ENCODE data around the gene FLT1.

Gene FLT1

DNA sequence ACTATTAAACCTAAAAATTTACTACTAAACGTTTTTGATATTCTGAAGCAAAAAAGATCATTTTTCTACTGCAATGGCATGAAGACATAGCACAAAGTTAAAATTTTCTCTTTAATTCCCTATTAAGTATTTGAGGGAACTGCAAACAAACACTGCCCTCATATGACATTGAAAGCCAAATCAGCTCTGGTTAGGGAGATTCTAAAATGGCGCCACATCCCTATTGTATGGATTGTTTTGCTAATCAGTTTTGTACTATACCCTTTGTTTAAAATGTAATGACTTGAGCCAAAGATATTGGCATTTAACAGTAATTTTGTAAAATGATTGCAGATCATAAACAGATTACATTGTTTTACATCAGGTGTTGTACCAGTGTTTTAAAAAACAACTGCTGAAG lies 65.8 kb downstream of the FLT1 start:
- DNase-seq (ENCODE audit: low read depth in 2 of 3, low spot score in 1 of 3): no peak

DNA sequence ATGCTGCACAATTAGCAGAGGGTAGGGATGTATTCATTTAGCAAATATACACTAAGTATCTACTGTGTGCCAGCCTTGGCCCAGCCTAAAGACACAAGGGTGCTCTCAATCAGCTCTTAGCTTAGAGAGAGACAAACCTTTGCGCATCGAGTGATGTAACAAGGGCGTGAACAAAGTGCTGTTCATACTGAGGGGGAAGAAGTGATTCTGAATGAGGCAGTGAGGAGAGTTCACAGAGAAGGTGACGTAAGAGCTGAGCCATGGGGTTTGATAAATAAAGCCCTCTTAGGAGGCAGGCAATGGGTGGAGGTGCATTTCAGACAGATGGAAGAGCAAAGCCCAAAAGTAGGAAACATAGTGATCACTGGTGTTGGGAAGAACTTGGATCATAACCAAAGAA lies 68.5 kb downstream of the FLT1 start:
- DNase-seq (ENCODE audit: low read depth in 2 of 3, low spot score in 1 of 3): no peak

DNA sequence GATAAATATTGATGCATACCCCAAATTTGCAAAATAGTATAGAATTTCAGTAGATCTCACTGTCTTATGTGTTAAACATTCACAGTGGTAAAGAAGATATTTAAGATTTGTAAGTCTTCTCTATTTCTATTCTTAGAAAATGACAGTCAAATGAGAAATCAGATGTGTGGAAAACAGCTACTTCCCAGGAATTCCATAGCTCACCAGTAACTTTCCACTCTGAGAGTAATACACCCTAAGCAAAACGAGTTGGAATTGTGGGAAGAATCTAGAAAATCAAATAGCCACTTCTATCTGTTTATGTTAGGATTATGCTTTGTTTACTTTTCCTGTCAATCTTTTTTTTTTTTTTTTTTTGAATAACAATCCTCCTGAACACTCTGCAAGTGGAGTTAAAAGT lies 69.1 kb downstream of the FLT1 start:
- DNase-seq (ENCODE audit: low read depth in 2 of 3, low spot score in 1 of 3): no peak

DNA sequence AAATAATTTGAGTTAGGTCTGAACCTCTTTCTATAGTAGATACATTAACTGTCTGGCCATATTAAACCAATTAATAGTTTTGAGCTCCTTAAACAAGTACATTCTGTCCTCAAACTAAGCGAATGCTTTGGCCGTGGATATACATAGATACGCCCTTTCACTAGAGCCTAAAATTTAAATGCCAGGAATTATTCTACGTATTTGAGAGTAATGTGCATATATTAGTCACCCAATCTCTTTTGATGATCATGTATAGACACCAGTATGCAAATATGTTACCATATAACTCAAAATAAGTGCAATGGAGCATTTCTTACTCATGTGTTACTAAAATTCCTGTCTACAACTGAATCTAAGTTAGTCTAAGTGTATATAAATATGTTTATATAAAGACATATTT lies 70.4 kb downstream of the FLT1 start:
- DNase-seq (ENCODE audit: low read depth in 2 of 3, low spot score in 1 of 3): no peak

DNA sequence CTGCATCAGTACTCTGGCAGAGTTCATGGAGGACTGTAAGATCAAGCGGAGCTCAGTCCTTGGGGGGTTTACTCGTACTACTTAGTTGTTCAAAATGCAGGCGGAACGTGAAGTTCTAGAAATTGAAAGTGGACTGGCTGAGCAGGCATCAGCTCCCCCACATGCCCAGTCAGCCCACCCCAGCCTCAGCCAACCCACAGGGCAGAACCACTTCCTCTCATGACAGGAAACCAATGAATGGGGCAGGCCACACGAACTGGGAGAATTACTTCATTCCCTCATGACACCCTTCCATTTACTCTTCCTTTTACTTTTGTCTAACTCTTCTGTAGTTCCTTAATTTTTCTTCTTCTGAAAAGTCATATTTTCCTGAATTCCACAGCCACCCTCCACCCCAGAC lies 71.9 kb downstream of the FLT1 start:
- no peak for DNase-seq (ENCODE audit: low read depth in 2 of 3, low spot score in 1 of 3)

DNA sequence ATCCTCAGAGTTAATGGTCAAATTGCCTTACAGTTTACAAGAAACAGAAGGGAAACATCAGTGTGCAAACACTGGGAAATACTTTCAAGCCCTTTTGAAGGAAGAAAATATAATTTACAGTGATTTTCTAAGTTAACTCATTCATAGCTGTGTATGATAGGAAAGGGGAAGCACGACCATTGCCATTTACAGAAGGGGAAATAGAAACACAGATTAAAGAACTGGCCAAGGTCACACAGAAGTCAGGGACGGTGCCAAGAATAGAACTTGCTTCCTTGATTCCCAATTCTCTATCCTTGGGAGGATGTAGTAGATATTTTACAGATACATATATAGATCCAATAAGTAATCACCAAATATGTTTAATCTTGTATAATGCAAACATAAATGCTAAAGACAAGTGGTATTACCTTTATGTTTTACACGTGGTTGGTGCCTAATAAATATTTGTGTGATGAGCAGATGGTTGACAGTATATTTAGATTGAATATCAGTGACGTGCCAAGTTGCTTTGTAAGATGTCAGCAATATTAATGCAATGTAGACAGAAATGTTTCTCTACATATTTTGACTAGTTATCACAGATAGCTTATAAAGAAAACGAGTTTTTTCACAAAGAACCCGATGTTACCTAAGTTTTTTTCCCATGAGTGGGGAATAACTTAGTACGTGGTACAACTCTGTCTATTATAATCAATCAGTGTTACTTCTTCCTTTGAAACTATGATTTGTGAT lies 73.1 kb downstream of the FLT1 start:
- no peak for DNase-seq (ENCODE audit: low read depth in 2 of 3, low spot score in 1 of 3)

DNA sequence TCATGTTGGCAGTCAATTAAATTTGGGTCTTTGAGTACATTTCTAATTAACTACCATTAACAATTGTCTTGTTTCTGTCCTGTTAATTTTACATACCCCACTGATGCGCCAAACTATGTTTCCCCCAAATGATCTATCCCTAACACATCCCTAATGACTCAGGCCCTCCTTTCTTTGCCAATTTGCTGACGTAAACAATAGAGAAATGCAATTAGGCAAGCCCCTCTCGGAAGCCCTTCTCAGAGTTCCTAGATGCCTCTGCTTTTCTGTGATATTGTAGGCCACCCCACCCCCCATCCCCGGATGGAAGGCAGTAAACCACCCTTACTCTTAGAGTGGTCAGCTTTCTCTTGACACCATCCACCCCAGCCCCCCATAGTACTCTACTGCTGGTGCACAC lies 74.2 kb downstream of the FLT1 start:
- DNase-seq (ENCODE audit: low read depth in 2 of 3, low spot score in 1 of 3): no peak

DNA sequence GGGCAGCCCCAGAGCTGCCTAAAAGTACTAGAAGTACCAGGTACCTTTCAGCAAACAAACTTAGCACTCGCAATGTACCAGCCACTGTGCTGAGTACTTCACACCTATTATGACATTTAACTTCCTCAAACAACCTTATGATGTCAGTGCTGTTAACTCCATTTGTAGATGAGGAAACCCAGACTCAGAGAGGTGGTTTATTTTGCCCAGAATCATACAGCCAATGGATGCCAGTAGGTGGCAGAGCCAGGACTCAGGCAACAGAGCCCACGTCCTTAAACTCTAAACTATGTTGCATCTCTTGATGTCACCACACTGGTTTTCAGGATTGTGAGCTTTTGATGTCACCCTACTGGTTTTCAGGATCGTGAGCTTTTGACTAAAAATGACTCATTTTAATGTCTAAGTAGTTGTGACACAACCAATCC lies 78.9 kb downstream of the FLT1 start:
- no peak for DNase-seq (ENCODE audit: low read depth in 2 of 3, low spot score in 1 of 3)

DNA sequence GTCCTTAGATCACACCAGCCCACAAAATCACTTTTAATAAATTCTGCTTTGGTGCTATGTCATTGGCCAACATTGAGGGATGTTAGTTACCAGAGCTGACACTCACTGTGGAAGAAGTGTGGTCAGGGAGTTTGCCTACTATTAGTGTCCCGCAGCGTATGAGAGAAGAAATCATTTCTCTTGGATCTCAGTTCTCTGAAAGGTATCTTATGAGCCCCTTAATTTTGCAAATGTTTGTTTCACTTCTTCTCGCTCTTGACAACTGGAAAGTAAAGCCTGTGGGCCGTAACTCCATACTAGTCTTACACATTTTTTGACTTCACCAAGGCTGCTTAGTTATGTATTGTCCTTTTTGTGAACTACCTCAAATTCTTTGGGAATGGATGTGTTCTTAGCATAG lies 80.9 kb downstream of the FLT1 start:
- no peak for DNase-seq (ENCODE audit: low read depth in 2 of 3, low spot score in 1 of 3)

DNA sequence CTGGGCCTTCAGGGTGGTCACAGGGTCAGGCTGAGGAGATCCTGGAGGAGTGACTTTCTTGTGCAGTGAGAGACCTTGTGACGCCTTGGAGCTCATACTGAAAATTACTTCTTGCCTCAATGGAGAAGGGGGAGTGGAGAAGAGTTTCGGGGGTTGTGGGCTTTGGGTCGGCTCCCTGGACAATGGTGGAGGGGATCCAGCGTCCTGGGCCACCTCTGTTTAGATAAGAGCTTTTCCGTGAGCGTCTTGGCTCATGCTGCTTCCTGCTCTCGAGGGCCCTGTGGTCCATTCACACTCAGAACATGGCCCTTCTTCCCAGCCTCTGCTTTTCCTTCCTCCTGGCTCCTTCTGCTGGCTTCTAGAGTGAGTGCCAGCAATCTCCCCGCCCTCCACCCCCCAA lies 81.9 kb downstream of the FLT1 start:
- DNase-seq (ENCODE audit: low read depth in 2 of 3, low spot score in 1 of 3): no peak

DNA sequence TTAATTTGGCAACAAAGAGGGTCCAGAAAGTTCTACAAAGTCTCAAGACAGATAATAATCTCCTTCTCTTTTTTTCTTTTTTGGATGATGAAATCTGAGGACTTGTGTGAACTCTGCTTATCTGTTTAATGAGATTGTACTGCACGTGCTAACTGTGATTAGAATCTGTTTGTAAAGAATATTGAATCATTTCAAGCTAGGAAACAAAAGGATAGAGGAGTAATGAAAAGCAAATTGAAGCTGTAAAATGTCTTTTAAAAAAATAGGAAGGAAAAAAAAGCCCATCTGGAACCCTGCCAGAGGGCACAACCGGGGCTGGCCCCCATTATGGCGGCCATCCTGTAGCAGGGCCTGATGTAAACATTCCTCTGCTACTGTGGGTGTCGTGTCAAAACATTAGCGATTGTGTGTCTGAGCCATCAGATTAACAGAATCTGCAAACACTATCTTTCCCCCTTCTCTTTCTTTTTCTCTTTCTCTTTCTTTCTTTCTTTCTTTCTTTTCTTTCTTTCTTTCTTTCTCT lies 83.0 kb downstream of the FLT1 start:
- no peak for DNase-seq (ENCODE audit: low read depth in 2 of 3, low spot score in 1 of 3)

DNA sequence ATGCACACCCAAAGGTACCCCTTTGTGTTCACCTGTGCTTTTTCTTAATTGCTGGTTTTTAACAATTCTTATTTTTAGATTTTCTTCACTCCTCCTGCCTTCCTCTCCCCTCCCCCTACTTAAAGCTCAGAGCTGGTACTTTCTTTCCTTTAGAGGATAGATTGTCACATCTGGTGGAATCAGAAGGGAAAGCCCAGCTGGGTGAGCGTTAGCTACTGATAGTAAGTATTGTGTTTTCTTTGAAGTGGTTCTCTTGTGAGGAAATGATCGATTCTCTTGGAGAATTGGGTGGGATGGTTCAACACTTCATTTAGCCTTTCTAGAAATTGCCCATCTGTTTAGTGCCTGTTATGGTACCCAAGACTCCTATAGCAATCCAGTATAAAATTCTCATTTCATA lies 84.8 kb downstream of the FLT1 start:
- DNase-seq (ENCODE audit: low read depth in 2 of 3, low spot score in 1 of 3): no peak

DNA sequence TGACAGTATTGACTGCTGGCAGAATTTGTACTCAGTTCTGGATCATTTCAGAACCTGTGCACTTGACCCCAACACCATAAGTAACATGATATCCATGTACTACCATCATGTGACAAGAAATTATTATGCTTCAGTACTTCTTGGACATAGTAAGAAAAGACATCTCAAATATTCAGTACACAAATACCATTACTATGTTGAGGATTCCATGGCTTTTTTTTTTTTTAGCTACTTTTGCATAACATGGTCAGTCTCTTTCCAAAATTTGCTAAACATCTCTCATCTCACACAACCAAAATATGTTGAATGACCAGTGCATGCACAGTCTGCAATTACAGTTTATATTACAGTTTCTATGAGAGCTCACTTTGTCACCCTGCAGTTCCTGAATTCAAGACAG lies 85.3 kb downstream of the FLT1 start:
- no peak for DNase-seq (ENCODE audit: low read depth in 2 of 3, low spot score in 1 of 3)

DNA sequence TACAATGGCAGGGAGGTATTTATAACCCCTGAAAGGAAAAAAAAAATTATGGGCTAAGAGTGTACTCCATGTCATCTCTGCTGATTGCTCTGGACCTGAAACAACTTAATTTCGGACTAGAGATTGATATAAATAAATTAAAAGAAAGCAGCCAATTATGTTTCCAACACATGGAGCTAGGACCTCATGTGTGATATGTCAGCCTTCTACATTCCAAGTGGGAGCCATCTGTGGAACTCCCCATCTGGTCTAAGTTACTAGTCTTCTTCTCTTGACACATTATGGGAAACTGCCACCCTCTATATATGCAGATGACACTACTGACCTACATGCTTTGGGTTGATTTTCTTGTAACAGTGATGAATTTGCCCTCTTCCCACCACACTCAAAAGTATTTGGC lies 86.1 kb downstream of the FLT1 start:
- DNase-seq (ENCODE audit: low read depth in 2 of 3, low spot score in 1 of 3): no peak

DNA sequence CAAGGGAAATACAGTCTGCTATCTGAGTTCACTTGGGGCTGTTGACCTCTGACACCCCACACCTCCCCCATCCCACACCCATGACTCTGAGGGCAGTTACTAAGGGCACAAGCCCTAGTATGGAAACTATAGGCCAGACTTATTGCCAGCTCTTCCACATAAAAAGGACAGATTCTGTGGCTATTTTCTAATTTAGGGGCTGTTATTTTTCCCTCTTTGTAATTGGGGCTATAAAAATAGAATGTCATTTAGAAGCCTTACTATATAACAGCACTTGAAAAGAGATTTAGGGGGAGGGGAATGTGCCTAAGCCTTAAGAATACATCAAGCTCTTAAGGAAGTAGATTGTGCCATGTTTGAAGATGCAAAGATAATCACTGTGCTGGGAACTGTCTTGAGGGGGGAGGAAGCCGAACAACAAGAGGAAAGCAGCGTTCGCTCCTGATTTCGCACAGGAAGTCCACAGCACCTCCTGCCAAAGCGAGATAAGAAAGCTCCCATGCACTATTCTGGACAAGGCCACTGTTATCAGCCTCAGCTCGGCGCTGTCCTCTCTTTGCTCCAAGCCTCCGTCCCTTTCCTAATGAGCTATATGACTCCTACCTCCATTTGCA lies 86.6 kb downstream of the FLT1 start:
- no peak for DNase-seq (ENCODE audit: low read depth in 2 of 3, low spot score in 1 of 3)

DNA sequence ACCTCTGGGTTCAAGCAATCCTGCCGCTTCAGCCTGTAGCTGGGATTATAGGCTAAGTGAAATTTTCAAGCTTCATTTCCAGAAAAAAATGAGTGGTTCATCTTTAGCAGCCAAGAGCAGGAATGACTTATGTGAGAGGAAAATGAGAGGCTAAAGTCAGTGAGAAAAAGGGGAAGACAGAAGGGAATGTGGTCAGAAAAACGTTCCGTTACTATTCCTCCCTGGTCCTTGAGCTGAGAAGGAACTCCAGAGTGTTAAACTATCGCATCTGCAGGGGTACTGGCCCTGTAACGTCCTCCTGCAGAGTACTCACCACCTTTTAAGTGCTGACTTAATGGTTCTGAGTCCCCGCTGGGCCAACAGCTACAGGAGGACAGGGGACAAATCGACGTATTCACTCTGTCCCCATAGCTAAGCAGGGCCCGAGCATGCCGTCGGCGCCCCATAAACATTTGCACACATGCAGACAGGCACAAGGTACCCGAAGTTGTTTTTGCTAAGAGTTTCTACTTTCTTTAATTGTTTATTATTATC lies 88.1 kb downstream of the FLT1 start:
- DNase-seq (ENCODE audit: low read depth in 2 of 3, low spot score in 1 of 3): no peak

DNA sequence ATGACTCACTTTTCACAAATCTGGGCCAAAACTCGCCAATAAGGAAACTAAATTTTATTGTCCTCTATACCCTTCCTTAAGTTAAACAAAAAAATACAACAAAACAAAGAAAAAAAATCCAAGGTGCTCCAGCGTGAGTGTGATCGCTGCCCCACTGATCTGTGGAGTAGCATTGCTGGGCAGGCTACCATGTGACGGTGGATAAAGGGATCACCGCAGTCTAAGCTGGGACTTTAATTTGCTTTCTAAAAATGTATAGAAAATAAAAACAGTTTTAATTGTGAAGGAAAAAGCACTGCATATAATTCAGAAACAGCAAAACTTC lies 92.9 kb downstream of the FLT1 start:
- no peak for DNase-seq (ENCODE audit: low read depth in 2 of 3, low spot score in 1 of 3)

DNA sequence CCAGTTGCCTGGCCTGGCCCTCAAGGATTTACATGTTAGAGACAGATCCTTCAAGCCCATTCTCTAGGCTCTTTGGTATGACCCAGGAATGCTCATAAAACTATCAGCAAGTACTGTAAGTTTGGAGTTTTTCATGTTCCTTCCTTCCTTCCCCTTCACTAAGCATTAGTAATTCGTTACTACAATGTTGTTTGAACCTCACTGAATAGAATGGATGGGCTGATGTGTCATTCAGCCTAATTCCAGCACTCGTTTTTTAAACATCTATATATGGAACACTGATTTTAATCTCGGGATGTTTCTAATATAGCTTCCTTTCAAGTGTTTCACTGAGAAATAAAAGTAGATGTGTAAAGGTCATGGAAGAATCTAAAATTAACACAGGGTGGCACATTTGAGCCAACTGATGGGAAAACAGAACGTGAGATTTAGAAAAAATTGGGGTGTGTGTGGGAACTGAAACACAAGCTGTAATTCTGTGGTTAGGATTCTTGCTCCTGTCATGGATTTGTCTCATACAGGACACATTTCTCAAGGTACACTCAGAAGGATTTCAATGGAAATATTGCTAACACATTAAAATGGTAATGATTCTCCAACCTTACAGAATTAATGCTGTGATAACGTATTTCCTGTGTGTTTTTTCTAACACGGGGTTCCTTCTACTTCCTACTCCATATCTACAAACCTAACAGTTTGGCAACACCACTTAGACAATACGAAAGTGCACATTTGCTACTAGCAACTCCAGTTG lies 93.4 kb downstream of the FLT1 start:
- DNase-seq (ENCODE audit: low read depth in 2 of 3, low spot score in 1 of 3): no peak

DNA sequence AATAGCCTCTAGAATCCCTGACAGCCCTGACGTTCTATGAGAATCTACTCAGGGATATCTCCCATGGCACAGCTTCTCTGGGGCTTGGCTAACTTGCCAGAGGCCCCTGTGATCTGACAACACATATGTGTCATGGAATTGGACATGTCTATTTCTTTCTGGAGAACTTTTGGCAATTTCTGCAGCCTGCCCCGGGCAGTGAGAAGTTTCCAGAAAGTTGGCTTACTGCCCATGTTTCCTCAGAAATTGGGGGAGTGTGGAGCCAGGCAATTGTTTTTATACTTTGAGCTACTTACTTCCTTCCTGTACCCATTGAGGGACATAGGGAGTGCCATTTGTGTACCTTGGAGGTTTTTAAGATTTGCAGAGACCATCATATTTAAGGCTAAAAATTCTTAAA lies 98.9 kb downstream of the FLT1 start:
- DNase-seq (ENCODE audit: low read depth in 2 of 3, low spot score in 1 of 3): no peak

DNA sequence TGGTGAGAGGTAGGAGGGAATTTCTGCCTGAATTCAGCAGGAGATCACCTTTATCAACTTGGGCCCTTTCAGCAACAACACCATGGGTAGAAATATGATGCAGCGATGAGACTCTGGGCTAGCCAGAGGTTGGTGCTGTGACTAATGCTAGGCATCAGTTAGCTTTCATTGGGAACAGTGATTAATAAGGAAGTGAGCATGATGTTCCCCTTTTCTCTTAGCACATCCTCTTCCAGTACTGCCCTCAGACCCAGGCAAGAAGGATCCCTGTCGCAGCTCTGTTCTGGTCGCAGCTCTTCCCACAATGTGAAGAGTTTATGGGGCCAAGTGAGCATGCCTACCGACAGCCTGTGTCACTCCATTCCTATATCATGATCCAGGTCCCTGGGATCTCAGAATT lies 100.5 kb downstream of the FLT1 start:
- no peak for DNase-seq (ENCODE audit: low read depth in 2 of 3, low spot score in 1 of 3)

DNA sequence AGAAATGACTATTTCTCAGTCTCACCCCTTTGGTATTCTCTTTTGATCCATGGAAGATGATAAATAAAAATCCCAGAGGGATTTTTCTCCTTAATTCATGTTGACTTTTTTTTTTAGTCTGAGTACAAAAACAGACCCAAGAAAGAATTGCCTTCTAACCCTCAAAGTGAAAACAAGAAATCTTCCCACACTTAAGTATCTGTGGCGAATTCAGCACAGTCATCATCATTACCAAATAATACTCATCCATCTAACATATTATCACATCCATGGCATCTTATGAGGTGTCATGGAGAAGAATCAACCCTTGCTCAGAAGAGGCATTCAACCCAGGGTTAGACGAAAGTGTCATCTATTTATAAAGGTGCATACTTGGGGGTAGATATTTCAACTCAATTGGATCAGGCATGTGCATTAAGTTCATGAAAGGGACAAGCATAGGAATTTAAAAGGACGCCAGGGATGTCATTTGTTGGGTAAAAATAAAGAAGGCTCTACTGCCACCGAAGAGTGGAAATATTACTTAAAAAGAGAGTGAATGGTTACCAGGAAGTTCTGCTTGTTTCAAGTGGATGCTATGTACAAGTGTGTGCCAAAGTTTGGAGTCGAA lies 101.9 kb downstream of the FLT1 start:
- DNase-seq (ENCODE audit: low read depth in 2 of 3, low spot score in 1 of 3): no peak

DNA sequence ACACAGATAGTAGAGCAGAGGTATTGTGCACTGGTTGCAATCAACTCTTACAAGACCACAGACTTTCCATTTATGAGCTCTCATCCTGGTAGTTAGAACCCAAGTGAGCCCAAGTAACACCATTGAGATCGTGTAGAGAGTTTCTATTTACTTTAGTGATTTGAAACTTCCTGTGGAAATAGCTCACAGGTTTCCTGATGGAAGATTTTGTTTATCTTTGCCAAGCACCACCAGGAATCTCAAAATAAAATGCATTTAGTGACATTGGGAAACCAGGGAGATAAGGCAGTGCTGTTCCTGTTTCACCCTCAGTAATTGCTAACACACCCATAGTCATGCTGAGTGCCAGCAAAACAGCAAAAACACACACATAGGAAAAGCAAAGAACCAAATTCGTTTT lies 102.5 kb downstream of the FLT1 start:
- DNase-seq (ENCODE audit: low read depth in 2 of 3, low spot score in 1 of 3): no peak

All from stimulated activated CD4-positive, alpha-beta T cell treated with anti-CD3 and anti-CD28 coated beads, Interleukin-12 subunit alpha, Interleukin-12 subunit beta, amount 100 ng/mL, for 48 hours (primary cell).